Ecto neural progenitor cell (in vitro differentiated cells): ENCODE results near the gene HTD2.
A peak's percentile ranks its signal among the peaks of the same experiment; 100 is the strongest.
"Not testable (repeated sequence)": the region's sequence is repeated elsewhere in the genome, so short reads cannot be mapped to it uniquely, and the experiment has no call there.

Source experiments
- DNase-seq: peaks from one replicate; pipeline ENCODE4 v3.0.0-alpha.2; 2018; ENCODE audit warnings: low spot score

The HTD2 gene

DNA sequence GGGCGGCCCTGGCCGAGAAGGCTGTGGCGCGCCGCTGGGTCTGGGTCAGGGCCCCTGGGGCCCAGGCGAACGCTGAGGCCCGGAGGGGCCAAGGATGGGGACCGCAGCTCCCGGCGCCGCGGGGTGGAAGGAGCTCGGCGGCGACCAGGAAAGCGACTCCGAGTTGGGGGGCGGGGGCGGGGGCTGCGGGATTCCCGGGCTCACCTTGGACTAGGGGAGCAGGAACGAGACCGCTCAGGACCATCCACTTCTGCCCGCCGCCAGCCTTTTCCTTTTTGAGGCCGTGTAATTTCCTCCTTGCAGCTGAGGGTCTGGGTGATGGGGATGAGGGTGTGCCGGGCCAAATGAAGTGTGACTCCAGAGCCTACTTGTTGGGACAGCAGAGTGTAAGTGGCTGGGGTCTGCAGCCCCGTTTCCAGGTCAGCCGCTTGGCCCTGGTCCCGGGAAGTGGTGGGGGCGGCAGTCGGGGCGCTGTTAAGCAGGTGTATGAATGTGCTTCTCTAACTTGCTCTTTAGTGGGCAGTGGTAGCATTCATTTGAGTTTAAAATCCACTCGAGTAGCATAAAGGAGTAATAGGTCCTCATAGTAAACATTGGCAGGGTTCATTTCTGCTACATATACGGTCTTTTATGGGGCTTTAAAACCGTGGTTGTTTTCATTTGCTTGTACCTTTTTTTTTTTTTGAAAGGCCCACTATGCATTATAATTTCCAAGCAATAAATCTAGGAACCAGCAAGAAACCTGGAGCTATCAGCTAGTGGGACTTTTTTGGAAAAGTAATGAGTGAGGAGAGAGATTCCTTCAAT is 27.1 kb downstream of the HTD2 start:
- peak; percentile 63 for DNase-seq

DNA sequence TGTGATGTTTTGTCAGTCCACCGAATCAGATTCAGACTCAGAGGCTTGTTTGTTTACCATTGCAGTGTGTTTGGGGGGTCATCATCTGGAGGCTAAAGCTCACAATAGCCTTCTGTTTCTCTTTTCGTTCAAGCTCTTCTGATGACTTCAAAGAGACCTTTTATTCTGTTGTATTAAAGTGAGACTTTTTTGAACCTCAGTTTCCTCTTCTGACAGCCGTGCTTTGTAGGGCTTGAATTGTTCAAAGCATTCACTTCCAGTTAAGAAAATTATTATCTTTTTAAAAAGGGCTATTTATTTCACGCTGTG is 27.6 kb downstream of the HTD2 start:
- DNase-seq, result no peak

DNA sequence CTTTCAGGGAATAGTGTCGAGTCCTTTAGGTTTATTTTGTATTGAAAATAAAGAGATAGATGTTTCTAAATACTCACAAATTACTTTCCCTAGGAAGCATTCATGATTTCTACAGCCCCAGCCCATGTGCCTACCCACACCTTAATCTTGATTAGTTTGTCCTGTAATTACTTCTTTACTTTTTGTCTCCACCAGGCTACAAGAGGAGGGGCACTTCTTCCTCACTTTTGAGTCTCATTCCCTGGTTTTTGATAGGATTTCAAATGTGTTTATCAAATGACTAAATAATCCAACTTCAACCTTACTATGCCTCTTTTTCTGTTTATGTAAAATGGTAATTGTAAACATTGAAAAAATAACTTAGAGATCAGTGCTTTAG is 28.2 kb downstream of the HTD2 start:
- no peak for DNase-seq

DNA sequence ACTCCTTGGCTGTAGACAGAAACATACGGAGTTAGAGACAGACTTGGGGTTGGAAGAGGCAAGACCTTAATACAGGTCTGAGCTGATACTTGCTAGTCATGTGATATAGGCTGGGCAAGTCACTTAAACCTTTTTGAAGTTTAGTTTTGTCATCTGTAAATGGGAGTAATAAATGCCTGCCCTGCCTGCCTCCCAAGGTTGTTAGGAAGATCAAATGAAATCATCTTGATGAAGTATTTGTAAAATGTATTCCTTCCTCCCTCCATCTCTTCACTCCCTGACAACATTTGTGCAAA is 29.3 kb downstream of the HTD2 start:
- DNase-seq, result no peak

DNA sequence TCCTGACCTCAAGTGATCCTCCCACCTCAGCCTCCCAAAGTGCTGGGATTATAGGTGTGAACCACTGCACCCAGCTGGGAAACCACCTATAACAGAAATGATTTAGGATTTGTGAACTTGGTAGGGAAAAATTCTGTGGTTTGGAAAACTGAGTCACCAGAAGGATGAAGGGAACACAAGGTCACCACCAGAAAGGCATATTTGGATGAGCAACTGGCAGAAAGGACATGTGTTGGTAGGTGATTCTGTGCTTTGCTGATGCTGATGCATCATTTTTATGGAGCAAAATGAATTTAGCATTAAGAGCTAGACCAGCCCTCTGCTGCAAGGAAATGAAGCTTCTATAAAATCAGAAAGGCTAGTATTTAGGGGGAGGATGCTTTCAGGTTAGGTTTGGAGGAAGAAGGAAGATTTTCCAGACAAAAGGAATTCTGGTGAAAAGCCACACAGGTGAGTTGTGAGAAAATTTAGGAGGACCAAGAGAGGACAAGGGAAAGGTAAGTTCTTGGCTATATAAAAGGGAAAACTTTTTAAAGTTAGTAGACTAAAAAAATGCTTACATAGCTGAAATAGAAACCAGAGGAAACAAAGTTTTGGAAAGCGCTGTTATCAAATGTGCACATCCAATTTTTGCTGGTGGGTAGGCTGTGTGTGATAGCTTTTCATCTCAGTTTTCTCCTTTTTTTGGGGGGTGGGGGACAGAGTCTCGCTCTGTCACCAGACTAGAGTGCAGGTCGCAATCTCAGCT is 30.0 kb downstream of the HTD2 start:
- no peak for DNase-seq

DNA sequence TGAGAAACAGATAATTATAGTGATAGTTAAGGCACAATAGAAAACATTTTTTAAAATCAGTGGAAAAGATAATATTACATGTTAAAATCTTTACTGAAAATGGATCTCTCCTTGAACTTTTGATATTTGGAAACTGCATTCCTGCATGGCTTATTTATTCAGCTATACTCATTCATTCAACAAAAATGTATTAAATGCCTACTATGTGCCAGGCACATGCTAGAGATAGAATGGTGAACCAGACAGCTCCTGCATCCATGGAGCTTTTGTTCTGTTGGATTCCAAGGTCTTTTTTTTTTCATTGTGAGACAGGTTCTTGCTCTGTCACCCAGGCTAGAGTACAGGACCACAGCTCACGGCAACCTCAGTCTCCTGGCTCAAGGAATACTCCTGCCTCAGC is 30.9 kb downstream of the HTD2 start:
- no peak for DNase-seq

DNA sequence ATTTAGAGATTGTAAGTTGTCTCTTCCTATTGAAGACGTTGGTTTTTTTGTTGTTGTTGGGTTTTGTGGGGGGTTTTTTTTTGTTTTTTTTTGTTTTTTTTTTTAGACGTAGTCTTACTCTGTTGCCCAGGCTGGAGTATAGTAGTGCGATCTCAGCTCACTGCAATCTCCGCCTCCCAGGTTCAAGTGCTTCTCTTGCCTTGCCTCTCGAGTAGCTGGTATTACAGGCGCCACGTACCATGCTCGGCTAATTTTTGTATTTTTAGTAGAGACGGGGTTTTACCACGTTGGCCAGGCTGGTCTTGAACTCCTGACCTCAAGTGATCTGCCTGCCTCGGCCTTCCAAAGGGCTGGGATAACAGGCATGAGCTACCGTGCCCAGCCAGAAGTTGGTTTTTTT is 32.8 kb downstream of the HTD2 start:
- DNase-seq, result not testable (repeated sequence)

DNA sequence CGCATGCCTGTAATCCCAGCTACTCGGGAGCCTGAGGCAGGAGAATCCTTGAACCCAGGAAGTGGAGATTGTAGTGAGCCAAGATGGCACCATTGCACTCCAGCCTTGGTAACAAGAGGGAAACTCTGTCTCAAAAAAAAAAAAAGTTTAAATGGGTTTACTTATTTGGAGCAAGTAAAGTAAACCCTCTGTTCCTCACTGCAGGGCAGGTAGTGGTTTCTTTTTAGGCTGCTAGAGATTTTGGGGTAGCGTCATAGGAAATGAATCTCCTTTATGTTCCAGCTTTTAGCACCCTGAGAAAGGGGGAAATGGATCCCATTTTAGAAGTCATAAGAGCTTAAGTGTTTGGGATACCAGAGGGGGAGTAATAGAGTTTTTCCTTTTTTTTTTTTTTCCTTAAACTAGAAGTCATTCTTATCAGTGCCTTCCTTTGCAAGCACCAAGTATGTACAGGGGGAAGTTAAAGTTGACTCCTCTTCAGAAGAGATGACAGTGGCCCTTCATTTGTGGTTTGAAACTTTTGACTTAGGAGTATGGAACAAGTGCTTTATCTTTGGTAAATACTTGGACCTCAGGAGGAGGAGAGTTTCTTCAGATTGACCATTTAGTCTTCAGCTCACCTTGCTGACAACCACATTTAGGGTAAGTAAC is 34.4 kb downstream of the HTD2 start:
- no peak for DNase-seq

DNA sequence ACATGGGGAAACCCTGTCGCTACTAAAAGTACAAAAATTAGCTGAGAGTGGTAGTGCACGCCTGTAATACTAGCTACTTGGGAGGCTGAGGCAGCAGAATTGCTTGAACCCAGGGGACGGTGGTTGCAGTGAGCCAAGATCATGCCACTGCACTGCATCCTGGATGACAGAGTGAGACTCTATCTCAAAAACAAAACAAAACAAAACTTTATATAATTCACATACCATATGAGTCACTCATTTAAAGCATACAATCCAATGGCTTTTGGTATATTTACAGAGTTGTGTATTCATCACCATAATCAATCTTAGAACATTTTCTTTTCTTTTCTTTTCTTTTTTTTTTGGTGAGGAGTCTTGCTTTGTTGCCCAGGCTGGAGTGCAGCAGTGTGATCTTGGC is 35.1 kb downstream of the HTD2 start:
- no peak for DNase-seq

DNA sequence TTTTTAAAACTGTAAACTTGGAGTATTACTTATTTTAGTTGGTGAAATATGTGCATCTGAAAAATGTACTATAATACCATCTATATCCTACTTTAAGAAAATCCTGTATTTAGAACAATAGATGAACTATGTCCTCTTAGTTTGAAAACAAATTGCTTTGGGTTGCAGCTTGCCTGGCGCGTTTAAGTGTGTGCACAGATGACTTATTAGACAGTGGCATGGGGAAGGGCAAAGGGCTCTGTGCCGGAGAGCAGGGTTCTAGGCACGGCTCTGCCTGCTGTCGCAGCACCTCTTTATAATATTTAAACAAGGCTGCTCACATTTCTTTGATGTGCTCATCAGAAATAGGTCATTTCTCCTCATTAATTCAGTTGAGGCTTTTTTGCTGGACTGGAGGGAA is 36.4 kb downstream of the HTD2 start:
- DNase-seq, result no peak

DNA sequence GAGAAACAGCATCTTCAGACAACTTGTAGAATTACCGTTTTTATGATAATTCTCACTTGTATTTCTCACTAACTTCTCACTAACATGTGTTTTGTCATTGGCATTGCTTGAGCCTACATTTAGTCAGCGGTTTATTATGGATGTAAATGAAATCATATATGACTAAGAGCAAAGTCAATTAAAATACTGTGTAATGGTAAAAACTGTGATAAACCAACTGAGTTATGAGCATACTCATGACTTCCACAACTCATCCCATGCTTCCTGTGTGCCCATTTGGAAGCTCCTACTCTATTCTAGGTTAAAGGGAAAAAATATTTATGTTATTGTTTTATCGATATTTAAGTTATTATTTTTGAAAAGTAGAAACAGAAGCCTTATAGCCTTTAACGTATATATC is 39.1 kb downstream of the HTD2 start:
- DNase-seq, result no peak

DNA sequence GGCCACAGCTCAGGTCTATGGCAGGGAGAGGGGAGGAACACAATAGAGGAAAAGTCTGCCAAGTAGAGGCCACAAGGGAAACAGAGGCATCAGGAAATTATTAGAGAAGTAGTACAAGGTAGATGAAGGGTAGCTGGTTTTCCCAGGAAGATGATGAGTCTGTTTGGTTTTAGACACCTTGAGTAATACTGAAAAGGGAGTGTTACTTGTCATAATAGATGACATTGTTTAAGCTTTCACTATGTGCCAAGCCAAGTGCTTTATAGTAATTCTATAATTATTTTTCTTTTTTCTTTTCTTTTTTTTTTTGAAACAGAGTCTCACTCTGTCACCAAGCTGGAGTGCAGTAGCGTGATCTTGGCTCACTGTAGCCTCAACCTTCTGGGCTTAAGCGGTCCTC is 40.0 kb downstream of the HTD2 start:
- no peak for DNase-seq

DNA sequence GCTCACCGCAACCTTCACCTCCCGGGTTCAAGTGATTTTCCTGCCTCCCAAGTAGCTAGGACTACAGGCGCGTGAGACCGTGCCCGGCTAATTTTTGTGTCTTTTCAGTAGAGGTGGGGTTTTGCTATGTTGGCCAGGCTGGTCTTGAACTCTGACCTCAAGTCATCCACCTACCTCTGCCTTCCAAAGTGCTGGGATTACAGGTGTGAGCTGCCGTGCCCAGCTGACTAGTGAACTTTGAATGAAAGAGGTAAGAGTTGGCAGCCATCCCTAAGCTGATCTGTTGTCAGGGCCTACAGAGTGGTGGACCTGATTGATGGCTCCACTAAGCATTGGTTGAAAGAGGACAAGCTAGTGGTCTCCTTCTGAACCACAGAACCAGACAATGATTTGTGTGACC is 41.7 kb downstream of the HTD2 start:
- DNase-seq, result no peak

DNA sequence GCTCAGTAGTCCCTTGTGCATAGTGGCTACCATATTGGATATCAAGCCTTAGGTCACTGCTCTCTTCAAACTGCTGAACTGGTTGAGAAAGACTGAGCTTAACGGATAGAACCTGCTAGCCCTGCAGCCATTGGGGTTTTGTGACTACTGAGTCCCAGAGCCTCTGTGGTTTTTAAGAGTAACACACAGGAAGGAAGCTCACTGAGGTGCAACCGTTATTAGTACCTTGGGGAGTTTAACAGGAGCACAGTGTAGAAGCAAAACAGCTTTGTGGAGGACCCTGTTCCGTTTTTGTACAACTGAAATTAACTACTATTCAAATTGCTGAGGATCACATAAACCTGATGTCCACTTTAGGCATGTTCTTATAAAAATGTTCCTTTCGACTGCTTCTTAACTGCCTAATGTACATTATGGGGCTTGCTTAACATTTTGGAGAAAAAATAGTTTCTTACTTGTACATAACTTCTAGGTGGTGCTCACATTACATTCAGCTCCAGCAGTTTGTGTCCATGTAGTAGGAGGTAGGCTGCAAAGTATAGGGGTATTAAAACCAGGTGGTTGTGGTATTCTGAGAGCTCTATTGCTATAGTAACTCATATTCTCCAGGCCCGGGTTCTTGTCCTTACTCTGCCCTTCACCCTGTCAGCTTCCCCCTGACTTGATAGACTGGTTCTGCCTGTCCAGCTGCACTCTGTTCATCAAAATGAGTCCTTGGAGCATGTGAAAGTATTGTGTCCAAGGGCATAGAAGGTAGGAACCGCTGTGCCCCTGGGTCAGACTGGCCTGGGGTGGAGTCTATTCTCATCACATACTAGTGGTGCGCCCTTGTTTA is 43.7 kb downstream of the HTD2 start:
- DNase-seq, result no peak

DNA sequence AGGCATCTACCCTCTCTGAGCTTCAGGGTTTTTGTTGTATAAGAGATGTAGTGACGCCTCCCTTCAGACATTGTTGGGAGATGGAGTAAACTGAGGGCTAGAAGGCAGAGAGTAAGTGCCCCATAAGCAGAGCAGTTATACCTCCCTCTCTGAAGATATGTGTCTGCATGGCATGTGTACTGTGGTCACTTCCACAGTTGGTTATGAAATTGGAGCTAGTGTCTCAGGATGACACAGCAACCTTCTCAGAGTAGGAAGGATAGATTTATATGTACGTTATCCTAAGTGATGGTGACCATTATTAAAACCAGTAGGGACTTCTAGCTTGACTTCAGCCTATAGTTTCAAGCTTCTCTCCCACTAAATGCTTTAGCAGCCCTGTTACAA is 44.3 kb downstream of the HTD2 start:
- DNase-seq, result no peak

DNA sequence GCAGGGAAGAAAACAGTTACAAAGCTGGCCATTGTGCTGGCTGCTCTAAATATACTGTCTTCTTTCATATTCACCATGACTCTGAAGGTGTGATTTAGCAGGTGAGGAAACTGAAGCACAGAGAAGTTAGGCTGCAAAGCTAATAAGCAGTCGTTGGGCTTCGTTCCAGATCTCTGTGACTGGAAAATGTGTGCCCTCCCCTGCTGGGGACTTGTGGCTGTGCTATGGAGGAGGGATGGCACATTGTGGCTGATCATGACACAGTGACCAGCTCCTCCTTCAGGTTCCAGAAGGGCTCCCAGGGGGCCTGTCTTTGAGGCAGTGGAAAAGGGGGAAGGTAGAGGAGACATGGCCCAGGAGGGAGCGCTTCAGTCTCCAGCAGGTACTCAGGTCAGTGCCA is 45.6 kb downstream of the HTD2 start:
- DNase-seq, result no peak

DNA sequence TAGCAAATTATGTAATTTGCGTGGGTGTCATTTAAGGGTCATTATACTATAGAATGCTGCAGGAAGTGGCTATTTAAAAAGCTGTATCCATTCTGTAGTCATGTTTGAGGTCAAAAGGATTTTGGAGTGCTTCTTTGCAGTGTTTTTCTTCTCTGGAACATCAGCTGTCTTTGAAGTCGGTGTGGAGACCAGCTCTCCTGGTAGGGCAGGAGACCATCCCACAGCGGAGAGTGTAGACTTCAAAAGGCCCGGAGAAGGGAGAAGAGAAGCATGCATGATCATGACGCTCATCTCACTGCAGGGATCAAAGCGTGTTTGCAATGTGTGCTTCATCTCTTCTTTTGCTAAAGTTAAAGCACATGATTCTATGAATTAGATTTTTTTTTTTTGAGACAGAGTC is 46.3 kb downstream of the HTD2 start:
- no peak for DNase-seq

DNA sequence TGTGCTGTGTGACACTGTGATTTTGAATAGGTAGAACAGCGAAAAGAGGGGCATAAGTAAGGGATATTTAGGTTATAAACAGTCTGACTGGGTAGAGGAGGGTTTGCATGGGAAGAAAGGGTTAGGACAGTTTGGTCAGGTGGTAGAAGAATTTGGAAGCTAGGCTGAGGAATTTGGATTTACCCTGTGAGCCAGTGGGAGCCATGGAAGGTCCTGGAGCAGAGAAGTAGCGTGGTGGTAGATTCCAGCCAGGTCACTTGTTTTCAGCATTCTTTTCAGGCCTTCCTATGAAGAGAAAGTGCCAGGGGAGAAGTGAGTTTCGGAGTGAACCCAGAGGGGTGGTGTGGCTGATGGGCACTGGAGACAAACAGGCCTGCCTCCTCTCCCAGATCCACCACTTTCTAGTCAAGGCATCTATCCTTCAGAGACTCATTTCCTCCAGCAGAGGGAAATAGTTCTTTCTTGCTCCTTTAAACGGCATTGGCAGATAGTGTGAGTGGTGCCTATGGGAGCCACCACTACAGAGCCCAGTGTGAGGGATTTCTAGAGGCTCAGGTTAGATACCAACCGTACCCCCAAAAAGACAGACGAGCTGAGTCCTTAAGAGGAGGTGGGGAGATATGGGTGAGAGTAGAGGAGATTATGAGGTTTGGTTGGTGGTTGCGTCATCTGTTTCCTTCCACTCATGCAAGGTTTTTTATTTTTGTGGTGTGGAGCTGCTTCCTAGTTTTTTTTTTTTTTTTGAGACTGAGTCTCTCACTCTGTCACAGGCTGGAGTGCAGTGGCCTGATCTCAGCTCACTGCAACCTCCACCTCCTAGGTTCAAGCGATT is 47.6 kb downstream of the HTD2 start:
- no peak for DNase-seq

DNA sequence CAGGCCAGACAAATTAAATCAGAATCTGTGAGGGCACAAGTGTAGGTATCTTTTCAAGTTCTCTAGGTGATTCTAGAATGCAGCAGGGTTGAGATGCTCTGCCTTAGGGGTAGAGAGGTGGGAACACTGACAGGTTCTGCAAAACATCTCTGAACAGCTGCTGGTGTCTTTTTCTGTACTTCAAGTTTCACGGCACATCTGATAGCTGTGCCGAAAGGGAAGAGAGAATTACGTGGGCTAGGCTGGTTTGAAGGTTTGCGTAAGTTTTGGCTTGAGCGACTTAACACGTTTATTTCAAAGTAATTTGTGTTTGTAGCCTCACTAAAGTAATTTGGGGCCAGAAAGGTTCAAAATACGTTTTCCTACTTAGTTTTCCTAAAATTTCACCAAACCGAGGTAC is 48.9 kb downstream of the HTD2 start:
- no peak for DNase-seq

DNA sequence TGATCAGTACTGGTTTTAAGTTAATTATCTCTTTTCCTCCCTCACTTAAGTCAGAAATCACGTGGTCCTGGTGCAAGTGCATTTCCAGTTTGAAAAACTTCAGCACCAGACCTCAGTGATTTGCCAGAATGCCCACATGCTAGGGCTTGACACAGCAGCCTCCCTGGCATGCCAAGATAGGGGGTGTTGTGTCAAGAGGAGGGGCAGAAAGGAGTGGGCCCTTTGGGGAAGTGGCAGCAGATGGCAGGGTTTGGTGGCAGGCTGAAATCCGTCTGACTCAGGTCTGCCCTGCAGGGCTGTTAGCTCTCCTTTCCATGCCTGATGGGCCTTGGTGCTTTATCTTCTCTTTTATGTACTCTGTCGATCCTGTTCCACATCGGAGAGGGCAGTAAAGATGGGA is 49.7 kb downstream of the HTD2 start:
- DNase-seq, result no peak

DNA sequence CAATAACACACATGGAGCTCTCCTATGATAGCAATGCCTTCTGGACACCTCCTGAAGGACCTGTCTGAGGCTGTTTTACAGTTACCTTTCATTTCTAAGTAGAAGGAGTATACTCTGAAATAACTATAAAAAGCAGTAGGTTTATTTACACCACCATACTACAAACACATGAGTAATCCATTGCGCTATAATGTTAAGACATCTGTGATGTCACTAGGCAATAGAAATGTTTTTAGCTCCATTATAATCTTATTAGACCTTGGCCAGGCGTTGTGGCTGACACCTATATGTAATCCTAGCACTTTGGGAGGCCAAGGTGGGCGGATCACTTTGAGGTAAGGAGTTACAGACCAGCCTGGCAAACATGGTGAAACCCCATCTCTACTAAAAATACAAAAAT is 51.1 kb downstream of the HTD2 start:
- DNase-seq, result no peak

DNA sequence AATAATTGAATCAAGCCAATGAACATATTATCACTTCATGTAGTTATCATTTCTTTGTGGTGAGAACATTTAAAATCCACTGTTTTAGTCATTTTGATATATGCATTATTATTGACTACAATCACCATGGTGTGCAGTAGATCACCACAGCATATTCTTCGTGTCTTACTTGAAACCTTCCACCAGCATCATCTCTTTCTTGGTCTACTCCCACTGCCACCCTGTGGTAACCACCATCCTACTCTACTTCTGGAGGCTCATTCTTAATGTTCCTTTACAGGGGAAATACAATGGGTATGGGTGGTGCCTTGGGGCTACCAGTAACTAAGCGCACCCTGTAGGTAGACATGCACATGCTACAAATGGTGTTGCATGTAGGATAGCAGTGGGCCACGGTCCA is 51.8 kb downstream of the HTD2 start:
- no peak for DNase-seq
